ENCODE results near the gene HIVEP3. TPM values are rescaled to one million over a fixed set of nuclear protein-coding genes. Genes with fewer than 3 reads are reported as not detected.

The HIVEP3 gene
- total RNA-seq, 1 experiment from 2014 or later: 0.55 TPM

DNA sequence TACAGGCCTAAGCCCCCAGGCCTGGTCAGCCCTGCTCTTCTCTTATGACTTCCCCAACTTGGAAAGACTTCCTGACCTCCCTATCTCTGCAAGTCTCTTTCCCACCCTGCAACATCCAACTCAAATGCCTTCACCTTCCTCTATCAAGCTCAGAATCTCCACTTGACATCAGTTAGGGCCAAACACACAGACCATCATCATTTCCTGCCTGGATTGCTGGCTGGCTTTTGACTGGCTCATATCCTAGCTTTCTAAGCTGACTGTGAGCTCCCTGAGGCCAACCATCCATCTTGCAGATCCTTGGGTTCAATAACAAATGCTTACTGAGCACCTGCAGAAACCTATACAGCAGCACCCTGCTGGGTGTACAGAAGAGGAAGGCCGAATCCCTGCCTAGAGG is 296.9 kb downstream of the HIVEP3 start (continued):
- TF ChIP-seq, protein P1, sequence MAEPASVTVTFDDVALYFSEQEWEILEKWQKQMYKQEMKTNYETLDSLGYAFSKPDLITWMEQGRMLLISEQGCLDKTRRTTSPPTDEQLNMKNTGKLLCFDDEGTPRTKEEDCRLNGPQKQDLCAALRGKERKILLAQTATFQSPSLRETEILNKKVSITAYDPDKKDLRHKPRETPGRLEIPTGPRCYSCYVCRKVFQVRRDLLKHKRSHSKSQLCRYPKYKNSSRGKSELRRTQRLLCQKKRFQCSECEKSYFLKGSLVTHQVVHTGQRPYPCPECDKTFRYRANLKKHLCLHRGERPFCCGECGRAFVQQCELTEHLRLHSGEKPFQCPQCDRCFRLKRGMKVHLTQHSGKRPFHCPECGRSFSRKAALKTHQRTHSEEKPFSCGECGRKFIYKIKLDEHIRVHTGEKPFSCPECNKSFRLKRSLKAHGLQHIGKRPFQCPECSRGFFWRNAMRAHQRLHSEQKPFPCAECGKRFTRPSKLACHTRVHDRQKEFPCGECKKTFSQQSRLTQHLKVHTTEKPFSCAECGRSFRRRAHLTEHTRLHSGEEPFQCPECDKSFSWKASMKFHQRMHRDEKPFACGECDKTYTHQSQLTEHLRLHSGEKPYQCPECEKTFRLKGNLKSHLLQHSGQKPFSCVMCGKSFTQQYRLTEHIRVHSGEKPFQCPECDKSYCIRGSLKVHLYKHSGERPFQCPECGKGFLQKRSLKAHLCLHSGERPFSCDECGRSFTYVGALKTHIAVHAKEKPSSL (CRISPR knock-in tag; conservative IDR thresholded peaks at IDR 0.05): no peak
- no peak for TF ChIP-seq ATF3 (CRISPR knock-in tag; conservative IDR thresholded peaks at IDR 0.05)

DNA sequence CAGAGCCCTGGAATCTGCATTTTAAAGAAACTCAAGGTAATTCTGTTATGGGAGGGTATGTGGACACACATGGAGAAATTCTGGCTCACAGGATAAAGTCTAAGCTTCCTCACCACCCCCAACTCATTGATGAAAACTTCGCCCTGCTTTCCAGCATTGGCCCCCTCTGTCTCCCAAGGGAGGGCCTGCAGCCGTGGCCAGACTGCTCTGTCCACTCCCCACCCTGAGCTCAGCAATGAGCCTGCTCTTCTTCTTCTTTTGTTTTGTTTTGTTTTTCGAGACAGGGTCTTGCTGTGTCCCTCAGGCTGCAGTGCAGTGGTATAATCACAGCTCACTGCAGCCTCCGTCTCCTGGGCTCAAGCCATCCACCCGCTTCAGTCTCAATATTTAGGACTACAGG is 297.5 kb downstream of the HIVEP3 start:
- H3K36me3 Mint-ChIP-seq: no peaks in the 10 kb centered on the region
- ATAC-seq (no peak), DNase-seq (ENCODE audit: low spot score) (no peak)
- H3K27ac Mint-ChIP-seq: no peak overlapping the region
- H3K4me3 Mint-ChIP-seq: no peak overlapping the region
- TF ChIP-seq FOXK1 (CRISPR knock-in tag; IDR thresholded peaks at IDR 0.05): no peak
- no peak for TF ChIP-seq MYBL2 (CRISPR knock-in tag; IDR thresholded peaks at IDR 0.05)
- TF ChIP-seq ATF3 (CRISPR knock-in tag; conservative IDR thresholded peaks at IDR 0.05): no peak
- no peak for TF ChIP-seq NR3C1 (CRISPR knock-in tag; conservative IDR thresholded peaks at IDR 0.05; ENCODE audit: low read depth)
- H3K27me3 Mint-ChIP-seq (ENCODE audit: low read depth): no peaks in the 10 kb centered on the region
- H3K4me1 Mint-ChIP-seq: peaks cover 19% of the 10 kb centered on the region
- ChIA-PET CTCF (interaction anchor here (0.7 kb wide), 1 partner anchor 43 kb away, joined by 3 read pairs; no protein-coding TSS in a partner anchor), POLR2A (no interaction called here)
- no peaks in the 10 kb centered on the region for H3K9me3 Mint-ChIP-seq

GRCh38 chr1:41620365-41621169 is 298.2 kb downstream of the HIVEP3 start:
- Mint-ChIP-seq H3K4me1 (peaks cover 19% of the 10 kb centered on the region), H3K4me3 (no peak overlapping the region), H3K27ac (peak overlapping the region; percentile 38), H3K36me3 (no peaks in the 10 kb centered on the region), H3K9me3 (no peaks in the 10 kb centered on the region), H3K27me3 (ENCODE audit: low read depth) (no peaks in the 10 kb centered on the region)
- ChIA-PET POLR2A (no interaction called here), CTCF (interaction anchor here (0.8 to 1.4 kb wide), 2 partner anchors 23 to 108 kb away, joined by 3 to 4 read pairs; no protein-coding TSS in a partner anchor)
- no peak for TF ChIP-seq E2F5 (CRISPR knock-in tag; IDR thresholded peaks at IDR 0.05)
- TF ChIP-seq ZNF263 (CRISPR knock-in tag; IDR thresholded peaks at IDR 0.05; ENCODE audit: low read depth): no peak
- TF ChIP-seq NR2C2 (CRISPR knock-in tag; IDR thresholded peaks at IDR 0.05): no peak
- TF ChIP-seq JAZF1 (CRISPR knock-in tag; IDR thresholded peaks at IDR 0.05): no peak
- no peak for TF ChIP-seq KAT7 (CRISPR knock-in tag; IDR thresholded peaks at IDR 0.05; ENCODE audit: borderline replicate concordance)
- TF ChIP-seq, protein P2, sequence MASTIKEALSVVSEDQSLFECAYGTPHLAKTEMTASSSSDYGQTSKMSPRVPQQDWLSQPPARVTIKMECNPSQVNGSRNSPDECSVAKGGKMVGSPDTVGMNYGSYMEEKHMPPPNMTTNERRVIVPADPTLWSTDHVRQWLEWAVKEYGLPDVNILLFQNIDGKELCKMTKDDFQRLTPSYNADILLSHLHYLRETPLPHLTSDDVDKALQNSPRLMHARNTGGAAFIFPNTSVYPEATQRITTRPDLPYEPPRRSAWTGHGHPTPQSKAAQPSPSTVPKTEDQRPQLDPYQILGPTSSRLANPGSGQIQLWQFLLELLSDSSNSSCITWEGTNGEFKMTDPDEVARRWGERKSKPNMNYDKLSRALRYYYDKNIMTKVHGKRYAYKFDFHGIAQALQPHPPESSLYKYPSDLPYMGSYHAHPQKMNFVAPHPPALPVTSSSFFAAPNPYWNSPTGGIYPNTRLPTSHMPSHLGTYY (CRISPR knock-in tag; IDR thresholded peaks at IDR 0.05): no peak
- TF ChIP-seq SMAD3 (CRISPR knock-in tag; IDR thresholded peaks at IDR 0.05; ENCODE audit: borderline replicate concordance): no peak
- TF ChIP-seq NFE2L1 (CRISPR knock-in tag; IDR thresholded peaks at IDR 0.05): no peak
- TF ChIP-seq ELF4 (CRISPR knock-in tag; IDR thresholded peaks at IDR 0.05; ENCODE audit: low read depth): no peak
- TF ChIP-seq ZNF396 (CRISPR knock-in tag; IDR thresholded peaks at IDR 0.05; ENCODE audit: borderline replicate concordance): no peak
- no peak for TF ChIP-seq PRRX2 (CRISPR knock-in tag; IDR thresholded peaks at IDR 0.05)
- TF ChIP-seq ATF1 (CRISPR knock-in tag; IDR thresholded peaks at IDR 0.05): no peak
- TF ChIP-seq ZBTB21 (CRISPR knock-in tag; IDR thresholded peaks at IDR 0.05; ENCODE audit: borderline replicate concordance): no peak
- TF ChIP-seq MYBL2 (CRISPR knock-in tag; IDR thresholded peaks at IDR 0.05): no peak
- TF ChIP-seq EMX1 (CRISPR knock-in tag; IDR thresholded peaks at IDR 0.05): no peak
- no peak for TF ChIP-seq NR3C1 (CRISPR knock-in tag; conservative IDR thresholded peaks at IDR 0.05; ENCODE audit: low read depth)
- TF ChIP-seq STAT6 (CRISPR knock-in tag; conservative IDR thresholded peaks at IDR 0.05; ENCODE audit: low read depth): no peak
- no peak for TF ChIP-seq SP1 (CRISPR knock-in tag; conservative IDR thresholded peaks at IDR 0.05)
- no peak for TF ChIP-seq TP53 (CRISPR knock-in tag; IDR thresholded peaks at IDR 0.05)
- TF ChIP-seq ZMAT4 (CRISPR knock-in tag; IDR thresholded peaks at IDR 0.05): no peak
- DNase-seq (ENCODE audit: low spot score): no peak
- ATAC-seq: no peak

Measured in WTC11 (cell line).